Kidney (tissue), 14 donors: ENCODE results near the gene BICD2. TPM values are rescaled to one million over a fixed set of nuclear protein-coding genes. Genes with fewer than 3 reads are reported as not detected.

Experiments used
- DNase-seq, 5 donors: peaks; one replicate each; pipeline ENCODE4 v3.0.0-alpha.2; 2013 to 2020
- FAIRE-seq: peaks from 2 replicates; lab custom pipeline; 2012; peaks lifted over from hg19 to GRCh38; lab: Jason Lieb, UNC
- H3K27ac ChIP-seq, 2 donors: one replicate each; pipeline ENCODE4 v1.7.0; 2013; ENCODE audit warnings: low read depth in 2 of 2, low read length in 2 of 2, inconsistent platforms in 1 of 2
- H3K27me3 ChIP-seq: one replicate; pipeline ENCODE4 v1.7.1; 2013; ENCODE audit warnings: low read length, inconsistent platforms; ENCODE audit not compliant: control insufficient read depth, insufficient read depth
- H3K36me3 ChIP-seq, 3 donors: one replicate each; pipeline versions ENCODE4 v1.7.0 to v1.7.1; 2013; ENCODE audit warnings: low read length in 3 of 3, control low read depth in 1 of 3, inconsistent platforms in 1 of 3; ENCODE audit not compliant: insufficient read depth in 3 of 3, control insufficient read depth in 2 of 3
- H3K4me1 ChIP-seq, 3 donors: one replicate each; pipeline versions ENCODE4 v1.7.0 to v1.7.1; 2013; ENCODE audit warnings: low read length in 3 of 3, inconsistent platforms in 1 of 3, low read depth in 1 of 3; ENCODE audit not compliant: control insufficient read depth in 2 of 3, insufficient read depth in 2 of 3
- H3K4me3 ChIP-seq, 3 donors: one replicate each; pipeline versions ENCODE4 v1.7.0 to v1.8.1; 2013; ENCODE audit warnings: low read length in 3 of 3, control low read depth in 1 of 3, inconsistent platforms in 1 of 3
- H3K9ac ChIP-seq, 3 donors: one replicate each; pipeline versions ENCODE4 v1.7.0 to v1.7.1; 2013; ENCODE audit warnings: low read length in 3 of 3, control low read depth in 1 of 3, inconsistent platforms in 1 of 3
- H3K9me3 ChIP-seq, 3 donors: one replicate each; pipeline versions ENCODE4 v1.7.0 to v1.7.1; 2013; ENCODE audit warnings: low read length in 3 of 3, control low read depth in 1 of 3, inconsistent platforms in 1 of 3; ENCODE audit not compliant: control insufficient read depth in 2 of 3, insufficient read depth in 1 of 3
- CTCF ChIP-seq: IDR thresholded peaks from 3 replicates; pipeline ENCODE4 v1.5.1; 2012; ENCODE audit warnings: mild to moderate bottlenecking, moderate library complexity, borderline replicate concordance; ENCODE audit not compliant: insufficient read depth; ENCODE audit errors: extremely low read depth
- intact Hi-C: fragments of 100-400 bp; cut with DNase I; formaldehyde crosslinking; loops from one replicate; pipeline ENCODE4 v1.11.1; 2022
- polyA plus RNA-seq: library from polyadenylated mRNA; stranded (reverse); fragments of 350-450 nt; fragmentation: Illumina TruSeq; extraction: RNeasy Lipid Tissue Mini Kit (QIAGEN cat#74804); gene quantifications from one replicate; pipeline ENCODE4 v1.2.3, GENCODE V29; 2014; ENCODE audit warnings: low read depth, low replicate concordance; ENCODE audit not compliant: insufficient read depth
- total RNA-seq: library from RNA; stranded (reverse); fragmentation: NEBNext Ultra II Directional; extraction: Animal tissue kit (Norgen Biotek cat#: 25700); gene quantifications from one replicate; pipeline ENCODE4 v1.2.1, GENCODE V29; 2021
- donor health status: control.
- donor health status: control.
- donor health status: control.
- donor health status: control.
- donor health status: control.
- donor health status: DM: yes; HTN: yes; CAD: no.
- donor health status: Normal renal cell carcinoma (clear cell type).

BICD2 gene
- total and polyA plus RNA-seq, 2 donors from 2014 or later, result 10.0 to 25.2 TPM

- H3K4me1 ChIP-seq, result peaks cover 0 to 34% (median 16%) of the 10 kb centered on the region in 3 donors
- H3K36me3 ChIP-seq, result no peaks in the 10 kb centered on the region
- DNase-seq, result peak; percentile 99 to 100 (median 99)
- FAIRE-seq, result no peak
- no peaks in the 10 kb centered on the region for H3K9me3 ChIP-seq
- peak overlapping the region; percentile 98 to 100 for H3K27ac ChIP-seq
- peak overlapping the region; percentile 4 to 56 (median 10) for H3K9ac ChIP-seq
- H3K27me3 ChIP-seq, result no peaks in the 10 kb centered on the region
- peak overlapping the region; percentile 64 to 88 (median 67) for H3K4me3 ChIP-seq
- peak; percentile 82 for TF ChIP-seq CTCF
- intact Hi-C loops, result no loop called here
Observed at GRCh38 chr9:92764988-92765936, 629 bp upstream of the BICD2 start.

- peak overlapping the region in 1 of 2 donors; percentile 75 for H3K27ac ChIP-seq
- FAIRE-seq (no peak), DNase-seq (peak in 4 of 5 donors; percentile 30 to 85 (median 74))
- intact Hi-C loops, result no loop called here
- peak overlapping the region; percentile 48 to 84 (median 68) for H3K9ac ChIP-seq
- peaks cover 0 to 34% (median 16%) of the 10 kb centered on the region in 3 donors for H3K4me1 ChIP-seq
- TF ChIP-seq CTCF, result no peak
- no peaks in the 10 kb centered on the region for H3K36me3 ChIP-seq
- no peaks in the 10 kb centered on the region for H3K9me3 ChIP-seq
- H3K27me3 ChIP-seq, result no peaks in the 10 kb centered on the region
- peak overlapping the region; percentile 82 to 86 (median 85) for H3K4me3 ChIP-seq
Observed at GRCh38 chr9:92763721-92764380, 782 bp downstream of the BICD2 start.

- peak overlapping the region; percentile 48 to 84 (median 68) for H3K9ac ChIP-seq
- no peaks in the 10 kb centered on the region for H3K9me3 ChIP-seq
- H3K4me3 ChIP-seq, result peak overlapping the region; percentile 82 to 86 (median 85)
- H3K36me3 ChIP-seq, result no peaks in the 10 kb centered on the region
- H3K27ac ChIP-seq, result peak overlapping the region in 1 of 2 donors; percentile 34
- no peaks in the 10 kb centered on the region for H3K27me3 ChIP-seq
- FAIRE-seq, result no peak
- peaks cover 0 to 34% (median 16%) of the 10 kb centered on the region in 3 donors for H3K4me1 ChIP-seq
- intact Hi-C loops, result no loop called here
- DNase-seq, result peak in 1 of 5 donors; percentile 51
- no peak for TF ChIP-seq CTCF
Observed at GRCh38 chr9:92762781-92763708, 1.6 kb downstream of the BICD2 start.
